H9 (cell line): ENCODE measurements around the gene ILF3. TPM values are rescaled to one million over a fixed set of nuclear protein-coding genes. Genes with fewer than 3 reads are reported as not detected.

ENCODE experiments used
- DNase-seq: peaks from one replicate; pipeline ENCODE4 v3.0.0-alpha.2; 2017
- H2AFZ ChIP-seq: one replicate; pipeline ENCODE4 v1.6.1; 2013; ENCODE audit warnings: mild to moderate bottlenecking, low read length, control low read depth, moderate library complexity
- H2AK5ac ChIP-seq: 2 replicates; pipeline ENCODE4 v1.6.1; 2013; ENCODE audit warnings: low read length, control low read depth, mixed read lengths; ENCODE audit not compliant: insufficient read length
- H2BK120ac ChIP-seq: one replicate; pipeline ENCODE4 v1.6.1; 2013; ENCODE audit warnings: low read depth, mild to moderate bottlenecking, low read length, control low read depth, inconsistent platforms; ENCODE audit not compliant: poor library complexity, severe bottlenecking
- H2BK12ac ChIP-seq: 2 replicates; pipeline ENCODE4 v1.6.1; 2013; ENCODE audit warnings: low read length, control low read depth, mixed read lengths, low read depth; ENCODE audit not compliant: insufficient read length
- H2BK15ac ChIP-seq: 2 replicates; pipeline ENCODE4 v1.6.1; 2013; ENCODE audit warnings: low read depth, low read length, control low read depth
- H2BK20ac ChIP-seq: one replicate; pipeline ENCODE4 v1.6.1; 2013; ENCODE audit warnings: low read depth, mild to moderate bottlenecking, low read length, control low read depth, inconsistent platforms; ENCODE audit not compliant: poor library complexity, severe bottlenecking
- H2BK5ac ChIP-seq: 2 replicates; pipeline ENCODE4 v1.6.1; 2013; ENCODE audit warnings: low read length, control low read depth, mixed read lengths; ENCODE audit not compliant: insufficient read length
- H3K14ac ChIP-seq: 2 replicates; pipeline ENCODE4 v1.6.1; 2013; ENCODE audit warnings: low read length, control low read depth; ENCODE audit not compliant: insufficient read depth
- H3K18ac ChIP-seq: 2 replicates; pipeline ENCODE4 v1.6.1; 2013; ENCODE audit warnings: low read depth, mild to moderate bottlenecking, mixed read lengths, low read length, control low read depth; ENCODE audit not compliant: insufficient read length
- H3K23ac ChIP-seq: 2 replicates; pipeline ENCODE4 v1.6.1; 2013; ENCODE audit warnings: low read length, control low read depth, mixed read lengths, low read depth; ENCODE audit not compliant: insufficient read length
- H3K23me2 ChIP-seq: 2 replicates; pipeline ENCODE4 v1.6.1; 2013; ENCODE audit warnings: low read depth, mild to moderate bottlenecking, mixed read lengths, low read length, control low read depth; ENCODE audit not compliant: insufficient read length, poor library complexity, severe bottlenecking
- H3K27ac ChIP-seq: 2 replicates; pipeline ENCODE4 v1.5.1; 2013; ENCODE audit warnings: low read length, control low read depth, mixed read lengths, low read depth; ENCODE audit not compliant: insufficient read length
- H3K27me3 ChIP-seq: 2 replicates; pipeline ENCODE4 v1.6.1; 2013; ENCODE audit warnings: low read length, control low read depth, inconsistent platforms; ENCODE audit not compliant: insufficient read depth
- H3K4ac ChIP-seq: 2 replicates; pipeline ENCODE4 v1.6.1; 2013; ENCODE audit warnings: low read depth, mild to moderate bottlenecking, control low read depth, inconsistent platforms, low read length, moderate library complexity
- H3K4me1 ChIP-seq: 2 replicates; pipeline ENCODE4 v1.6.1; 2013; ENCODE audit warnings: low read length, control low read depth, inconsistent platforms; ENCODE audit not compliant: insufficient read depth
- H3K4me2 ChIP-seq: 2 replicates; pipeline ENCODE4 v1.6.1; 2013; ENCODE audit warnings: low read length, control low read depth, mixed read lengths; ENCODE audit not compliant: insufficient read length, insufficient read depth
- H3K56ac ChIP-seq: 2 replicates; pipeline ENCODE4 v1.6.1; 2013; ENCODE audit warnings: low read depth, mild to moderate bottlenecking, mixed read lengths, low read length, control low read depth; ENCODE audit not compliant: insufficient read length
- H3K79me1 ChIP-seq: 2 replicates; pipeline ENCODE4 v1.6.1; 2013; ENCODE audit warnings: low read depth, mild to moderate bottlenecking, moderate library complexity, low read length, control low read depth, inconsistent platforms; ENCODE audit not compliant: insufficient read depth, poor library complexity, severe bottlenecking
- H3K79me2 ChIP-seq: 2 replicates; pipeline ENCODE4 v1.6.1; 2013; ENCODE audit warnings: low read length, control low read depth, inconsistent platforms; ENCODE audit not compliant: insufficient read depth
- H3K9ac ChIP-seq: 2 replicates; pipeline ENCODE4 v1.6.1; 2013; ENCODE audit warnings: low read length, control low read depth, mixed read lengths; ENCODE audit not compliant: insufficient read length; ENCODE audit errors: extremely low read depth
- H3K9me3 ChIP-seq: one replicate; pipeline ENCODE4 v1.6.1; 2013; ENCODE audit warnings: low read depth, low read length, inconsistent platforms; ENCODE audit not compliant: control insufficient read depth
- H3T11ph ChIP-seq: one replicate; pipeline ENCODE4 v1.6.1; 2013; ENCODE audit warnings: mild to moderate bottlenecking, low read length, control low read depth, inconsistent platforms
- H4K20me1 ChIP-seq: one replicate; pipeline ENCODE4 v1.6.1; 2013; ENCODE audit not compliant: control insufficient read depth, insufficient read length, insufficient read depth
- H4K5ac ChIP-seq: 2 replicates; pipeline ENCODE4 v1.6.1; 2013; ENCODE audit warnings: low read depth, mild to moderate bottlenecking, mixed read lengths, low read length, control low read depth; ENCODE audit not compliant: insufficient read length
- H4K8ac ChIP-seq: replicated peaks from 2 replicates; pipeline ENCODE4 v1.6.1; 2013; ENCODE audit warnings: low read length, control low read depth, mixed read lengths, low read depth; ENCODE audit not compliant: insufficient read length
- H4K91ac ChIP-seq: 2 replicates; pipeline ENCODE4 v1.6.1; 2013; ENCODE audit warnings: low read depth, mild to moderate bottlenecking, moderate library complexity, mixed read lengths, low read length, control low read depth; ENCODE audit not compliant: insufficient read length
- H3K27ac Mint-ChIP-seq, 3 experiments: 2 replicates in 2 of 3; 3 replicates in 1 of 3; pipeline ENCODE4 v1.8.0; 2020 to 2021; ENCODE audit warnings: mixed read lengths in 3 of 3, mild to moderate bottlenecking in 1 of 3, moderate library complexity in 1 of 3
- H3K27me3 Mint-ChIP-seq: 2 replicates; pipeline ENCODE4 v1.8.0; 2021; ENCODE audit warnings: low read depth, mild to moderate bottlenecking, moderate library complexity, mixed read lengths
- H3K36me3 Mint-ChIP-seq, 3 experiments: 2 replicates in 2 of 3; 3 replicates in 1 of 3; pipeline ENCODE4 v1.8.0; 2020 to 2021; ENCODE audit warnings: low read depth in 3 of 3, mixed read lengths in 3 of 3; ENCODE audit not compliant: insufficient read depth in 1 of 3
- H3K4me1 Mint-ChIP-seq, 2 experiments: 2 replicates each; pipeline ENCODE4 v1.8.0; 2020; ENCODE audit warnings: mixed read lengths in 2 of 2
- H3K4me3 Mint-ChIP-seq, 2 experiments: 2 replicates in 1 of 2; 3 replicates in 1 of 2; pipeline ENCODE4 v1.8.0; 2020 to 2021; ENCODE audit warnings: mild to moderate bottlenecking in 2 of 2, mixed read lengths in 2 of 2, moderate library complexity in 1 of 2
- H3K9me3 Mint-ChIP-seq, 2 experiments: 2 replicates in 1 of 2; 3 replicates in 1 of 2; pipeline ENCODE4 v1.8.0; 2020; ENCODE audit warnings: mild to moderate bottlenecking in 2 of 2, mixed read lengths in 2 of 2, moderate library complexity in 1 of 2
- CTCF ChIP-seq: fragments of 200-600 bp; sonication (generic); conservative IDR thresholded peaks from 3 replicates; pipeline ENCODE4 v1.8.0; 2021; ENCODE audit warnings: antibody characterized with exemption, mild to moderate bottlenecking
- WGBS: extraction: QIAGEN DNeasy Blood & Tissue Kit; methylation state at CpG from one replicate; pipeline ENCODE4 v1.1.7; 2013; ENCODE audit warnings: missing lambda C conversion rate, low lambda C conversion rate, mixed read lengths; ENCODE audit not compliant: insufficient read length; ENCODE audit errors: extremely low coverage; 5-methylcytosine and 5-hydroxymethylcytosine counted together
- total RNA-seq: library from RNA; stranded (reverse); gene quantifications from 2 replicates; pipeline ENCODE4 v1.2.1, GENCODE V29; 2021

ILF3 gene
- total RNA-seq, 1 experiment from 2014 or later: 841 TPM

- H3K14ac ChIP-seq: no peak overlapping the region
- no peak overlapping the region for H3K9ac ChIP-seq
- H4K5ac ChIP-seq: no peak overlapping the region
- H3K23ac ChIP-seq: no peak overlapping the region
- no peaks in the 10 kb centered on the region for H4K20me1 ChIP-seq
- H3T11ph ChIP-seq: no peak overlapping the region
- H3K36me3 Mint-ChIP-seq: peaks cover 56 to 72% (median 71%) of the 10 kb centered on the region in 3 experiments
- no peak overlapping the region for H4K91ac ChIP-seq
- peak overlapping the region in 2 of 3 experiments; percentile 2 to 67; a peak in 4 of 7 replicates for H3K27ac Mint-ChIP-seq
- no peaks in the 10 kb centered on the region for H3K9me3 ChIP-seq
- no peaks in the 10 kb centered on the region for H3K4me1 ChIP-seq
- peaks cover 4% of the 10 kb centered on the region for H3K79me1 ChIP-seq
- WGBS: no CpG with 5 or more reads among the region's 6 CpGs
- no peak overlapping the region for H3K4ac ChIP-seq
- peaks cover 72% of the 10 kb centered on the region for H3K79me2 ChIP-seq
- no peak overlapping the region for H2BK120ac ChIP-seq
- H3K27me3 ChIP-seq: no peaks in the 10 kb centered on the region
- no peak overlapping the region for H3K56ac ChIP-seq
- no peak overlapping the region for H2AFZ ChIP-seq
- no peak overlapping the region for H2BK15ac ChIP-seq
- H3K27me3 Mint-ChIP-seq: no peaks in the 10 kb centered on the region; the same call in 1 of the 2 replicates
- H2BK20ac ChIP-seq: no peak overlapping the region
- H2AK5ac ChIP-seq: no peak overlapping the region
- H3K4me1 Mint-ChIP-seq: peaks cover 3% of the 10 kb centered on the region in 2 experiments; a peak in 1 of 4 replicates
- no peaks in the 10 kb centered on the region for H3K23me2 ChIP-seq
- H4K8ac ChIP-seq: no peak overlapping the region
- TF ChIP-seq CTCF: no peak
- DNase-seq: no peak
- H3K4me2 ChIP-seq: no peak overlapping the region
- no peak overlapping the region for H3K4me3 Mint-ChIP-seq
- no peaks in the 10 kb centered on the region for H3K9me3 Mint-ChIP-seq
- H2BK12ac ChIP-seq: no peak overlapping the region
- H2BK5ac ChIP-seq: no peak overlapping the region
- no peak overlapping the region for H3K27ac ChIP-seq
- no peak overlapping the region for H3K18ac ChIP-seq
These were observed 15.1 kb downstream of the ILF3 start for GRCh38 chr19:10669246-10669645.
